OCI-LY7 (cell line): ENCODE measurements around the gene PHF24.

Source experiments
- CTCF ChIP-seq: fragments of 200-600 bp; sonication (generic); conservative IDR thresholded peaks from 2 replicates; pipeline ENCODE4 v1.5.1; 2014; ENCODE audit warnings: mild to moderate bottlenecking, antibody characterized with exemption, low read length, moderate library complexity, mixed read lengths
- EZH2phosphoT487 ChIP-seq: fragments of 200-600 bp; sonication (generic); IDR thresholded peaks from 2 replicates; pipeline ENCODE4 v1.6.1; 2018; ENCODE audit warnings: low read depth, borderline replicate concordance, mild to moderate bottlenecking, mixed run types, antibody characterized with exemption, low read length, moderate library complexity, mixed read lengths

GRCh38 chr9:34927061-34927460, 31.0 kb upstream of the PHF24 start:
- TF ChIP-seq CTCF (no peak), EZH2phosphoT487 (no peak)
